Measurements from ENCODE around the gene WHRN.

The WHRN gene

DNA sequence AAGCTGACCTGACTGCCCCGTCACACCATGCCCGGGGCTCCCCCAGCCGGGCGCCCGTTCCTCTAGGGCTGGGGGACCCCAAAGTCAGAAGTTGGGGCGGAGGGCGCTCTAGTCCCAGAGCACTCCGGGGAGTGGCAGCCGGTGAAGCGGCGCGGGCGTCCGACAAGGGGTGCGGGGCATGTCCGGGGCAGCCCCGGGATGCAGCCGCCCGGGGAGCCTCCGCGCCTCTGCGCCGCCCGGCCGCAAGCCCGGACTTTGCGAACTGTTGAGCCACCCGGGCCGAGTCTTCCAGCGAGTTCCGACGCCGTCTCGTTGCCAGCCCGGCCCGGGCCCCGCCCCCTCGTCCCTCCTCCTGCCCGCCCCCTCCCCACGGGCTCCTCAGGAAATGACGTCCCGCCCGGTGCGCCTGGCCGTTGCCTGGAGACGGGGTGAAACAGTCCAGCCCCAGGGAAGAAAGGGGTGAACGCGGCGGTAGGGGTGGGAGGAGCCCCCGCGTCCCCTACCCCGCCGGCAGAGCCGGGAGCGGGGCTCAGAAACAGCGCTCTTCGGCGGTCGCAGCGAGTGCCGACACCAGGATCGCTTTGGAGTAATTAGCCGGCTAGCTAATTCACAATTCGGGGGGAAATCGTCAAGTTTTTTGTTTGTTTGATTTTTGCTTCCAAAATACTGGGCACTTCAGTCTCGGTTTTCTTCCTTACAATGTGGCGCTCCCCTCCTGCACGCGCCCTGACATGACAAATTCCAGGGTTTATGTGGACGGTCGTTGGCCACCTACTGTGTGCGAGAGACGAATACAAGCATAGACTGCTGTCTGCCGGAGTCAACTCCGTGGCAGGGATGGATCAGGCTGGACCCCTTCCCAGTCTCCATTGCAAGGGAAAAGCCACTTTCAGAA, at the start of gene WHRN:
Gene WHRN, minus strand, starts transcription at position 287 of the 895 bp plus-strand sequence. CDS start 672 bp downstream, outside the sequence.
- peak; percentile 97 for DNase-seq (ENCODE audit: low spot score)

DNA sequence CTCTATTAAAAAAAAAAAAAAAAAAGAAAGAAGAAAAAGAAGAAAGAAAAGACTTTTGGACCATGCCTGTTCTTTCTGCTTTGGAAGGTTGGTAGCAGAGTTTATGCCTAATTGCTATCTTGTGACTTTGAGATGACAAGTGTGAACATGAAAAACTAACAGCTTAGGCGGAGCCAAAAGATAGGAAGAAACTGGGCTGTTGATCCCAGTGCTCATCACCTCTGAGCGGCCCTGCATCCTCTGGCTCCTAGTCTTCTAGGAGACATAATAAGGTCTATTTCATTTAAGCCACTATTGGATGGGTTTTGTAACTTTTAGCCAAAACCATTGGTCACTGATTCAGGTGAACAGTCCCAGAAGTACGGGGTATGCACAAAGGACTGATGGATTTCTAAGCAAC, 47.9 kb upstream of the WHRN start:
- no peak for DNase-seq (ENCODE audit: low spot score)

DNA sequence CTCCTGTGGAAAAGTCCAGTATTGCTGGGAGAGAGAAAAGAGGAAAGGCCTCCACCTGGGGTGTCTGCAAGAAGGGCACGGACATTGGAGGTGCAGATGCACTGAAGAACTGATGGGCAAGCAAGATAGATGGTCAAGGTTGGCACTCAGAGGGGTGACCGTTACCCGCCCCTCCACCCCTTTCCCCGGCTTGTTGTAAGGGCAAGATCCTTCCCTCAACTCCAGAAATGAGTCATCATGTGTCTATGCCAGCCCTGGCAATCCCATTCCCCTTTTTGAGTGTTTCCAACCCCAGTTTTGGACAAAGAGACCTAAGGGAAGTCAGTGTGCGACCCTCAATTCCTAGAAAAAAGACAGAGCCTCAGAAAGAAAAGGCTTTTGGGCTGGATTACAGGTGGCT, 47.4 kb upstream of the WHRN start:
- DNase-seq (ENCODE audit: low spot score), result no peak

DNA sequence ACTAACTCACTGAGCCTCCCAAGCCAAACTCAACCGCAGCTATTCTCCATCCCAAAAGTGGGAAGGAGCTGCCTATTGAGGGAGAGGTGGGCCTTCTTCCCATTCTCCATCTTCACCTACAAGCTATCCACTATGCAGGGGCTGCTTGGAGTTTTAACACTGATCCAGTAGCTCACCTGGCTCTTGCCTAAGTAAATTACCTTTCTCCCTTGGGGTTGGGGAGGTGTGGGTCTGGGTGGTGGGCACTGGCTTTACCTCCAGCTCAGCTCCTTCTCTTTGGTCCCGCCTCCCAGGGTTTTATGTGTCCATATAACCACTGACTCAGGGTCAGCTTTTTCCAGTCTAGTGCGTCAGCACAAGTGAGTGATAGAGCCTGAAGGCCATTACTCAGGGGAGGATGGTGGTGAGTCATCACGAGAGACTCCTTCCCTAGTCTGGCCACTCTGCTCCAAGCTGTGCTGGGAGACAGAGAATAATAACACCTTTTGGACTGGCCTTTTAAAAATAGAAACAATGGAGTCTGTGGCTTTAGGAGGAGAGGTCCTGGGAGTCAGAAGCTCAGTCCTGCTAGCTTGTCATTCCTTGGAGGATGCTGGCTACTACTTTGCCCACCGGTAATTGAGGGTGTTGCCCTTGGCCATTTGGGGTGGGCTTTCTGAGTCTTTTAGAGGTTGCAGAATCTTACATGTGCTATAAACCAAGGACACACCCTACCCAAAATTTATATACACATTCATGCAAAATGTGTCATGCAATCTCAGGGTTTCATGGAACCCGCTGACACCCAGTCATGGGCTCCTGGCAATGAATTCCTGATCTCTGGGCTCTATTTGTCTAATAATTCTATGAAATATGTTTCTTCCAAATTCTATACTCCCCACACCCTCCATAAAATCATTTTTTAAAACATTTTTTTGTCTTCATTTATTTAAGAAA, 46.7 kb upstream of the WHRN start:
- DNase-seq (ENCODE audit: low spot score), result peak; percentile 91

DNA sequence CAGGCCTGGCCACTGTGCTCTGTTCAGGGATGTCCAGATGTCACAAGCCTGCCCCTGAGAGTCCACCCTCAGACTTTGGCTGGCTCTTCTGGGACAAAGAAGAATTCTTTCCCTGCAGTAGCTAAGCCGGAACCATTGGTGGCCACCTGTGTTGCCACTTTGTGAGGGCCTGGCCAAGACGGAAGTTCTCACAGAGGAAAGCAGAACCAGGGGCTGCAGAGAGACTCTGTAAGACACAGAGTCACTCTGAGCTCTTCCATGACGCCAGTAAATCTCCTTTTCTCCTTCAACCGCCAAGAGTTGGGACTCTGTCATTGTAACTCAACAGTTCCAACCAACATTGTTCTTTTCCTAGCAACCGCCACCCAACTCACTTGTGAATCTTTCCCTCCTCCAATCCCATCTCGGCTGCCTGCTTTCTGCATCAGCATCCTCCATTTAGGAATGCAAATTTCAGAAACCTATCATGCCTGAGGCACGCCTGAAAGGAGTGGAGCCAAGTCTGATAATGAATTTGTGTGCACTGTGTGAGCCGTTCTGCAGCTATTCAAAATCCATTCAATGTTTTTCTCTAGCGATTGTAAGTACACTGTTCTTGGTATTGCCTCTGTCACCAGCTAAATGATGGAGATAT, 44.5 kb upstream of the WHRN start:
- peak; percentile 34 for DNase-seq (ENCODE audit: low spot score)

DNA sequence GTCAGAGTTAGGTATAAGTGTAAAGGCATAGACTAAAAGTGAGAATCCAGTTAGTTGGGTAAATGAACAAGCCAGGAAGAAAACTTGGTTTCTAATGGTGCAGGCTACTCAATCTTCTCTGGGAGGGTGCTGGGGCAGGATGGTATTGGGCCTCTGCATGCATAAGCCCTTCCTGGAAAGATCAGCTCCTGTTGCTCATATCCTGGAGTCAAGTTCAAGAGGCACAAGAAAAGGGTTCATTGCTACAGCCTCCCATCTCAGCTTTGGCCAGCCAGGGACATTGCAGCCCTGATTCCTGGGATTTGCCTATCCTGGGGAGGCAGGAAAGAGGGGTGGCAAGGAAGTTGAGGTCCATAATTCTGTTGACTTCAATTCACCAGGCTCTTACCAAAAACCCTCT, 41.6 kb upstream of the WHRN start:
- DNase-seq (ENCODE audit: low spot score), result no peak

DNA sequence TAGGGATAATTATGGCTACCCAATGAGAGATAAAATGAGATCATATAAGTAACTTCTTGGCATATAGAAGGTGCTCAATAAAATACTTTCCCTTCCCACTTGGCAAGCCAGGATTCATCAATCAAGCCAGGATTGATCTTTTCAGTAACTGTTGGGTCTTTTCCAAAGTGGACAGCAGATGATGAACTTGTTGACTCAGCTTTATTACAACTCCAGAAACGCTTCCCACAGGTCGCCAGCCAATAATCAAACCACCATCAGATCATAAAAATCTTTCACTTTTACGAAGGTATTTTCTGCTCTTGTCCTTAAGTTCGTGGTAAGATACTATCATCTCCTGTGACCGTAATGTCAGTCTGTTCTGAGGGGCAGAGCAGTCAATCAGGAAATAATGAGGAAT, 39.8 kb upstream of the WHRN start:
- DNase-seq (ENCODE audit: low spot score), result no peak

DNA sequence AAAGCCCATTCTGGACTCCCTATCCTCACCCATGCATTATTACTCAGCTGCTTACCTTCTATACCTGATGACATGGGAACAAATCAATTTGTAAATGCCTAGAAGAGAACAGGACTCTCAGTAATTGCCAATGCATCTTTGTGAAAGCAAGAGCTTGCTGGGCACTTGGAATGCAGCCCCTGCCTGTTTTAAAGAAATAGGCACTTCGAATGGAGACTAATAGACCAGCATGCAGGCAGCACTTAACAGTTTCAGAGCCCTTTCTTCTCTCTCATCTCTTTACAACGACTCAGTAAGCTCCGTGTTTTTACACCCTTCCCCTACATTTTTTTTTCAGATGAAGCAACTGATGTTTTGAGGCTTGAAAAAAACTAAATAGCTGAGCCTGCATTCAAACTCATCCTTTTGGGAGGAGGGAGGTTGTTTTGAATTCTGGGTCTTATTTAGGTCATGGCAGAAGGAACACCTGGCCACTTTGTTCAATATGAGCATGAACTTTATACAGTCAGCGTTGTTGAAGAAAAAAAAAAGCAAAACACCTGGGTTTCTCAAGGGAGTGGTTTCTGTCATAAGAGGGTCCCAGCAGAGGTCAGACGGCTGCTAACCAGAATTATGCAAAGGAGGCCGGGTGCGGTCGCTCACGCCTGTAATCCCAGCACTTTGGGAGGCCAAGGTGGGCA, 34.6 kb upstream of the WHRN start:
- DNase-seq (ENCODE audit: low spot score), result no peak

DNA sequence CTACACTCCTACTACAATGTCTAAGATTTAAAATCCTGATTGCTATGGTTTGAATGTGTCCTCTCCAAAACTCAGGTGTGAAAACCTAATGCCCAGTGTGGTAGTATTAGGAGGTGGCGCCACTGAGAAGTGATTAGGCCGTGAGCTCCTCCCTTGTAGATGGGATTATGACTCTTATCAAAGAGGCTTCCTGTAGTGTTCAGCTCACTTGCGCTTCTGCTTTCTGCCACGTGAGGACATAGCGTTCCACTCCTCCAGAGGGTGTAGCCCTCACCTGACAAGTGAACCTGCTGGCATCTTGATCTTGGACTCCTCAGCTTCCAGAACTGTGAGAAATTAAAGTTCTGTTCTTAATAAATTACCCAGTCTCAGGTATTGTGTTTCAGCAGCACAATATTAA, 33.0 kb upstream of the WHRN start:
- DNase-seq (ENCODE audit: low spot score), result no peak

DNA sequence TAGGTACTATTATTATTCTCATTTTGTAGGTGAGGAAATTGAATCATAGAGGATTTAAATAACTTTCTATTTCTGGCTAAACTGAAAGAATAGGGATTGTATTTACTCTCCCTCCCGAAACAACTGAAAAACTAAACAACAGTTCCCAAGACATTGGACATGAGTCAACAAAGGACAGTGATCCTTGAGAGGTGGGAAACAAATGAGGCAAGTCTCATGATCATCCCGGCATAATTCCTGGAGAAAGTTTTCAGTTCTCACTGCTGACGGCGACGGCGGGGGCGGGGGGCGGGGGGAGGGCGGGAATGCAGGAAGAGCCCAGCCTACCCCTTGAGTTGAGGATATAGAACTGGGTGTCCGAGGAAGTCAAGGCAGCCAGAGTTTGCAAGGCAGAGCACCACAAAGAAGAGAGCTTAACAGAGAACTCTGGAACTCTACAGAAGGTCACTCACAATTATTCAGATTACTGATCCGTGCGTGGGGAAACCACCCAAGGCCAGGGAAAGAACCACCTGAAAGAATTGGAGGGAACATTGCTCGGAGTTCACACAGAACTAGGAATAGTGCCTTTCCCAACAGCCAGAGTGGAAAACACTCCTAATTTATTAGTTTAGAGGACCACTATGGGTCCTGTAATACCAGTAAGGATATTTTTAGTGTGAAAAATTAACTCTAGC, 27.4 kb upstream of the WHRN start:
- no peak for DNase-seq (ENCODE audit: low spot score)

DNA sequence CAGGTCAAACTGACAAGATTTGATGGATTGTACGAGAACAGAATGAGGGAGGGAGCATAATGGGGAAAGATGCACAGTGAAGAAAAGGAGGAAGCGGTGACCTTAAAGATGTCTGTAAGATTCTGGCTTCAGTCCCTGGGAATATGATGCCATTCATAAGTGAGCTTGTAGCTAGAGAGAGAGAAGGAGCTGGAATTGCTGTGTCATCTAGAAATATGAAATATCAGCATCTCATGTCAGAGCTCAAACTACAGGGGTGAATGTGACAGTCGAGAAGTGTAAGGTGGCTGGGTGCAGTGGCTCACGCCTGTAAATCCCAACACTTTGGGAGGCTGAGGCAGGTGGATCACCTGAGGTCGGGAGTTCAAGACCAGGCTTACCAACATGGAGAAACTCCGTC, 24.0 kb upstream of the WHRN start:
- DNase-seq (ENCODE audit: low spot score), result no peak

DNA sequence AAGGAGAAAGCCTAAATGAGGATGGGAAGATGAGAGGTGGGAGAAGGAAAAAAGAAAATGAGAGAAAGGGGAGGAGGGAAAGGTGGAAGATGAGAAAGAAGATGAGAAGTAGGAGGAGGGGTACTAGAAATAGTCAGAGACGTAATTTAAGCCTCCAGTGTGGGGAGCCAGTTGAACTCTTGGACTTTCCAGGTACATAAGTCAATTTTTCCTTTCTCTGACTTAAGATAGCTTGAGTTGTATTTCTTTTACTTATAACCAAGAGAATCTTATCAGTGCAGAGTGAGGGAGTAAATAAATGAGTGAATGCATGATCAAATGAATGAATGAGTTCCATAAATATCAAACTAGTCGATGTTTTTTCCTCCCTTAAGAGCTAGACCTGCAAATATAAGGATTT, 21.5 kb upstream of the WHRN start:
- no peak for DNase-seq (ENCODE audit: low spot score)

DNA sequence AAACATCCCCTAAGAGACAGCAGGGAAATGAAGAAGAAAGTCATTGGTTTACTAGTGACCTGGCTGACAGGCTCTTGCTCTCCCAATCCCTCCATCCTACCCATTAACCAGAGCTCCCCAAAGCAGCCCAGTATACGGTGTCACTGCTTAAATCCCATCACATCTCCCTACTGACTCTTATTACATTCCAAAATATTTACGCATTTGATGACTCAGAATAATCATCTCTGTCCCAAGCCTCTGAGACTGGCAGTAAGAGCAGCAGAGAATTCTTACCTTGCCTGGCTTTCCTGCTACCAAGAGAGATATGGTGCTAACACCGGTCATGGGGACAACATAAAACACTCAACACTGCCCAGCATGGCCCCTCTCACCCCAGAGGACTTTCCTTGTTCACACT, 20.2 kb upstream of the WHRN start:
- peak; percentile 47 for DNase-seq (ENCODE audit: low spot score)

DNA sequence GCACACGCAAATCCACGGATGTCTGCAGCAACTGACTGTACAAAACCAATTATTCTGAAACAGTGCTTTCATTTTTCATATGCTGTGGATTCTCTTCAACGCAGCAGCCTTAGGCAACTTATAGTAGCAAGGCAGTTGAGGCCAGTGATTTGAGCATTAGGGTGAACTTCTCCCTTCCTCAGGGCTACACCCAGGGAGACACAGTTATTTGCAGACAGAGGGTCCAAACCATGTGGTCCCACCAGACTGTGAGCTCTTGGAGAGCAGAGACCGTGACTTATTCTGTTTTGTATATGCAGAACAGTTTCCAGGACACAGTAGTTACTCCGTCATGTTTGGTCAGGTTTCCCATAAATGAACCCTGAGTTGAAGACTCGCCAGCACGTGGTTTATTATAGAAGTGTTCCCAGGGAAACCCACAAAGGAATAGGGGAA, 19.0 kb upstream of the WHRN start:
- no peak for DNase-seq (ENCODE audit: low spot score)

DNA sequence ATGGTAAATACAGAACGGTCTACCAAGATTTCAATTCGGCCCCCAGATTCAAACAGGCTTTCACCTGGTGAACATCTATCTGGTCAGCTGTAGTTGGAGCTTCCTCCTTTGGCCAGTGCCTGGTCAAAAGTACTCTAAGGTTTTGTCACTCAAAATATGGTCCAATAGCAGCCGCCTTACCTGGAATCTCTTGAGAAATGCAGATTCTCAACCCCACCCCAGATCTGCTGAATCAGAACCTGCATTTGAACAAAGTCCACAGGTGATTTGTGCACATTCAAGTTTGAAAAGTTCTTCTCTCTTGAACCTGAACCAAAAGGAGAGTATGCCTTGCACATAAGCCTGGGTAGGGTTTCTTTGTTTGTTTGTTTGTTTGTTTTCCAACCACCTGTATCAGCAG, 17.6 kb upstream of the WHRN start:
- no peak for DNase-seq (ENCODE audit: low spot score)

DNA sequence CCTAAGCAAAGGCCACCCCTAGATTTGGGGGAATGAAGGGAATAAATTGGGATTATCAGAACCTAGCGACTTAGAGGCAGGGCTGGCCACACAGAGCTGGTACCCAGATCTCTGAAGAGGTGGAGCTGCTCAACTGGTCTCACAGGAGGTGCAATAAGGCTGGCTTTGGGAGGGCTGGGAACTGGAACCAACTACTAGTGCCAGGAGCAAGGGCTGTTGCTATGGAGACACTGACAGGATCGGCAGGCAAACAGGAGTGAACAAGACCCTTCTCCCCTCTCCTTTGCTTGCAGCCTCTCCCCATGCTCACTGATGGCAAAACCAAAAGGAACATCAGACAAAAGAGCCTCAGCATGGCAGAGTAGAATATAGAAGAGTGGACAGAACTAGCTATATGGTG, 17.0 kb upstream of the WHRN start:
- DNase-seq (ENCODE audit: low spot score), result no peak

DNA sequence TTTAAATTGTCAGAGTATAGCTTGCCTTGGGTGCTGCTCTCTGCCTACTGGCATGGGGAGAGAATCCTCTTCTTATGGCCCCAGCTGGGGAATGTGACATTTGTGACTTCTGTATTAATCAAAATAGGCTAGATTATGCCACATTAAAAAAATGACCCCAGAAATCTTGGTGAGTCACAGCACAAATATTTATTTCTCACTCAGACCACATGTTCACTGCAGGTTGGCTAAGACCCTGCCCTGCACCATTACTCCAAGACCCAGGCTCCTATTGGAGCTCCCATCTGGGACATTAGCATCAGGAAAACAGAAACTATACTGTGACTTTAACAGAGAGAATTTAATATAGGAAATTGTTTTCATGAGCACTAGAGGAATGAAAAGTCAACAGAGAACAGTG, 16.6 kb upstream of the WHRN start:
- no peak for DNase-seq (ENCODE audit: low spot score)

DNA sequence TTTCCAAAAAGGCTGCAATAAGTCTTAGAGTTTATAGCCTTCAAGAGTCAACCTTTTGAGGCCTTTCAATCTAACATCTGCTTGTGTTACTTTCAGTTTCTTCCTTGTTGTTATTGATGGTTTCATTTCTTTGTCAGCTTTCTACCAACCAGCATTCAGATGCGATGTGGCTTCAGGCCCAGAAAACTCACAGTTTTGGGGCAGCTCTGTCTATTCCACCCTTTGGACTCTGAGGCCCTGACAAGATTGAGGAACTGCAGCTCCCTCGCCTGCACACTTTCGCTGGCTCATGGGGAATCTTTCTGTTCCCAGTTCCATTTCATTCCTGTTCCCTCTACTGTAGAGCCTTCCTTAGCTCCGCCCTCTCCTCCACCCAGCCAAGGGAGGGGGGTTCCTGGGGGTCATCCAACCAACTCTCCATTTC, 13.3 kb upstream of the WHRN start:
- DNase-seq (ENCODE audit: low spot score), result no peak

DNA sequence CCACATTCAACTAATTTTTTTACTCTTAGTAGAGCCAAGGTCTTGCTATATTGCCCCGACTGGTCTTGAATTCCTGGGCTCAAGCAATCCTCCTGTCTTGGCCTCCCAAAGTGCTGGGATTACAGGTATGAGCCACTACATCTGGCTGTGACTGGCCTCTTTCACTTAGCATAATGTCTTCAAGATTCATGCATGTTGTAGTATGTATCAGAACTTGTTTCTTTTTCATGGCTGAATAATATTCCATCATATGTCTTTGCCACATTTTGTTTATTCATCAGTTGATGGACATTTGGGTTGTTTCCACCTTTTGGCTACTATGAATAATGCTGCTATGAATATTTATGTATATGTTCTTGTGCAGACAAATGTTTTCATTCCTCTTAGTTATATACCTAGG, 12.8 kb upstream of the WHRN start:
- DNase-seq (ENCODE audit: low spot score), result no peak

DNA sequence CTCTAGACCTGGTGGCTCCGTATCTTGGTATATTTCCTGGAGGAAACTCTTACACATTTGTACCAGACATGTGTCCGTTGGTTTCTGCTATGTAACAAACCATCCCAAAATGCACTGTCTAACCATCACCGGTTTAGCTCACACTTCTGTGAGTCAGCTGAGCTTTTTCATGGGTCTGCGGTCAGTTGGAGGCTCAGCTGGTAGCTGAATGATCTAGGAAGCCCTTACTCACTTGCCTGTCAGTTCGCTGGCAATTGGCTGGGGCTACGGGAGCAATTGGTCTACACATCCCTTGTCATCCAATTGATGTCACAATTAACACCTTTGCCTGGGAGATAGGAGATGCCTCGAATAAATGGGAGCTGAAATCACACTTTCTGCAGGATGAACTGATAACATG, 11.6 kb upstream of the WHRN start:
- no peak for DNase-seq (ENCODE audit: low spot score)

DNA sequence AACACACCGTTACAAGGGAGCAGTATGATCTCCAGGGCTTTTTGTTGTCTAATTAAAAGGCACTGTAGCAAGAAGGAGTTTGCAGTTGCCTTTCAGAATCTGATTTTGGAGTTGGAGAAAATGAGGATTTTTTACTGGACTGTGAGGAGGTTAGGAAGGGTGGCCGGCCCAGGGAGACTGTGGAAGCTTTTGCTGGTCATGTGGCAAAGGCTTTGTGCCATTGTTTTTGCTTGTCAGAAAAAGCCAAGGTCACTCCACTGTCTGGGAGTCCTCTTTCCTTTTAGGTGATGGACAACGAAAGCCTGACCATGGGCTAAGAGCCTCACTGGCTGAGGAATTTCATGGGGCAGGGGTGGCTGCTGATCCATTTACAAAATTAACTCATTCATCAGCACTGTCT, 10.3 kb upstream of the WHRN start:
- no peak for DNase-seq (ENCODE audit: low spot score)

DNA sequence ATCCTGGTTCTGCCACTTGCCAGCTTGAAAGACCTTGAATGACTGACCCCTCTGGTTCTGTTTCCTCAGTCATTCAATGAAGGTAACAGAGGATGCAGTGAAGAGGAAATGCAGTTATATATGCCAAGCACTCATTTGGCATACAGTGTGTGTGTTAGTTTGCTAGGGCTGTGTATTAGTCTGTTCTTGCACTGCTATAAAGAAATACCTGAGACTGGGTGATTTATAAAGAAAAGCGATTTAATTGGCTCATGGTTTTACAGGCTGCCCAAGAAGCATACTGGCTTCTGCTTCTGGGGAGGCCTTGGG, 8.6 kb upstream of the WHRN start:
- no peak for DNase-seq (ENCODE audit: low spot score)

Data from AG08396 (cell line).